Neuronal stem cell (in vitro differentiated cells): ENCODE results near the gene POU2F2.
A peak's percentile ranks its signal among the peaks of the same experiment; 100 is the strongest.

Source experiments
- DNase-seq: peaks from one replicate; pipeline ENCODE4 v3.0.0-alpha.2; 2013; ENCODE audit warnings: low spot score
- H2AFZ ChIP-seq: one replicate; pipeline ENCODE4 v1.6.1; 2013; ENCODE audit warnings: mild to moderate bottlenecking, low read length, inconsistent platforms
- H2AK5ac ChIP-seq: 2 replicates; pipeline ENCODE4 v1.6.1; 2013; ENCODE audit warnings: low read depth, mild to moderate bottlenecking, inconsistent platforms, low read length, moderate library complexity, mixed read lengths
- H2BK120ac ChIP-seq: 2 replicates; pipeline ENCODE4 v1.6.1; 2013; ENCODE audit warnings: low read depth, mild to moderate bottlenecking, inconsistent platforms, low read length, moderate library complexity, mixed read lengths
- H2BK12ac ChIP-seq: one replicate; pipeline ENCODE4 v1.6.1; 2013; ENCODE audit warnings: low read length, inconsistent platforms
- H2BK15ac ChIP-seq: 2 replicates; pipeline ENCODE4 v1.6.1; 2013; ENCODE audit warnings: mild to moderate bottlenecking, low read length, inconsistent platforms, mixed read lengths
- H2BK5ac ChIP-seq: one replicate; pipeline ENCODE4 v1.6.1; 2013; ENCODE audit warnings: inconsistent platforms, mild to moderate bottlenecking, low read length, moderate library complexity
- H3K14ac ChIP-seq: one replicate; pipeline ENCODE4 v1.6.1; 2013; ENCODE audit warnings: low read length, inconsistent platforms
- H3K18ac ChIP-seq: 2 replicates; pipeline ENCODE4 v1.6.1; 2013; ENCODE audit warnings: low read length, inconsistent platforms
- H3K23ac ChIP-seq: 2 replicates; pipeline ENCODE4 v1.6.1; 2013; ENCODE audit warnings: low read depth, mild to moderate bottlenecking, mixed read lengths, low read length, inconsistent platforms; ENCODE audit not compliant: poor library complexity
- H3K27ac ChIP-seq: replicated peaks from 3 replicates; pipeline ENCODE4 v1.5.1; 2013; ENCODE audit warnings: low read length, inconsistent platforms
- H3K27me3 ChIP-seq, 3 experiments: 2 replicates each; pipeline ENCODE4 v1.6.1; 2013; ENCODE audit warnings: low read length in 3 of 3, mild to moderate bottlenecking in 2 of 3, inconsistent platforms in 1 of 3, low read depth in 1 of 3, mixed read lengths in 1 of 3, moderate library complexity in 1 of 3; ENCODE audit not compliant: control insufficient read depth in 3 of 3, insufficient read depth in 3 of 3
- H3K36me3 ChIP-seq, 2 donors: replicated peaks in 1 of 2; 2 replicates each; pipeline ENCODE4 v1.6.1; 2013; ENCODE audit warnings: low read length in 2 of 2; ENCODE audit not compliant: control insufficient read depth in 2 of 2, insufficient read depth in 2 of 2
- H3K4ac ChIP-seq: 2 replicates; pipeline ENCODE4 v1.6.1; 2013; ENCODE audit warnings: inconsistent platforms, mild to moderate bottlenecking, low read length, moderate library complexity
- H3K4me1 ChIP-seq, 2 donors: 1 replicate in 1 of 2; 2 replicates in 1 of 2; pipeline ENCODE4 v1.6.1; 2013; ENCODE audit warnings: low read length in 2 of 2, low read depth in 1 of 2; ENCODE audit not compliant: control insufficient read depth in 2 of 2, insufficient read depth in 1 of 2
- H3K4me2 ChIP-seq: one replicate; pipeline ENCODE4 v1.6.1; 2013; ENCODE audit warnings: mild to moderate bottlenecking, low read length, inconsistent platforms; ENCODE audit not compliant: insufficient read depth, poor library complexity, severe bottlenecking
- H3K4me3 ChIP-seq, 2 donors: 2 replicates each; pipeline ENCODE4 v1.5.1; 2013; ENCODE audit warnings: low read length in 2 of 2, mild to moderate bottlenecking in 2 of 2, inconsistent platforms in 1 of 2, moderate library complexity in 1 of 2
- H3K79me1 ChIP-seq: one replicate; pipeline ENCODE4 v1.6.1; 2013; ENCODE audit warnings: low read depth, mild to moderate bottlenecking, inconsistent platforms, low read length, moderate library complexity
- H3K9ac ChIP-seq: one replicate; pipeline ENCODE4 v1.6.1; 2013; ENCODE audit warnings: mild to moderate bottlenecking, low read depth, low read length, inconsistent platforms; ENCODE audit not compliant: poor library complexity
- H3K9me3 ChIP-seq, 2 donors: replicated peaks in 1 of 2; 2 replicates each; pipeline versions ENCODE3 to v1.6.1; 2013; ENCODE audit warnings: low read length in 2 of 2, mild to moderate bottlenecking in 2 of 2, inconsistent platforms in 1 of 2, low read depth in 1 of 2, mixed read lengths in 1 of 2, moderate library complexity in 1 of 2; ENCODE audit not compliant: control insufficient read depth in 2 of 2, insufficient read depth in 1 of 2
- H4K8ac ChIP-seq: one replicate; pipeline ENCODE4 v1.6.1; 2013; ENCODE audit warnings: low read depth, mild to moderate bottlenecking, inconsistent platforms, low read length, moderate library complexity
- H4K91ac ChIP-seq: one replicate; pipeline ENCODE4 v1.6.1; 2013; ENCODE audit warnings: low read length, low read depth, mild to moderate bottlenecking, inconsistent platforms; ENCODE audit not compliant: poor library complexity
- WGBS, 2 donors: extraction: QIAGEN DNeasy Blood & Tissue Kit; methylation state at CpG; one replicate each; pipeline ENCODE4 v1.1.7; 2013; ENCODE audit warnings: missing lambda C conversion rate in 2 of 2, mixed read lengths in 1 of 2; ENCODE audit not compliant: insufficient read length in 2 of 2, insufficient replicate concordance in 1 of 2; ENCODE audit errors: extremely low coverage in 2 of 2; 5-methylcytosine and 5-hydroxymethylcytosine counted together

Gene POU2F2

DNA sequence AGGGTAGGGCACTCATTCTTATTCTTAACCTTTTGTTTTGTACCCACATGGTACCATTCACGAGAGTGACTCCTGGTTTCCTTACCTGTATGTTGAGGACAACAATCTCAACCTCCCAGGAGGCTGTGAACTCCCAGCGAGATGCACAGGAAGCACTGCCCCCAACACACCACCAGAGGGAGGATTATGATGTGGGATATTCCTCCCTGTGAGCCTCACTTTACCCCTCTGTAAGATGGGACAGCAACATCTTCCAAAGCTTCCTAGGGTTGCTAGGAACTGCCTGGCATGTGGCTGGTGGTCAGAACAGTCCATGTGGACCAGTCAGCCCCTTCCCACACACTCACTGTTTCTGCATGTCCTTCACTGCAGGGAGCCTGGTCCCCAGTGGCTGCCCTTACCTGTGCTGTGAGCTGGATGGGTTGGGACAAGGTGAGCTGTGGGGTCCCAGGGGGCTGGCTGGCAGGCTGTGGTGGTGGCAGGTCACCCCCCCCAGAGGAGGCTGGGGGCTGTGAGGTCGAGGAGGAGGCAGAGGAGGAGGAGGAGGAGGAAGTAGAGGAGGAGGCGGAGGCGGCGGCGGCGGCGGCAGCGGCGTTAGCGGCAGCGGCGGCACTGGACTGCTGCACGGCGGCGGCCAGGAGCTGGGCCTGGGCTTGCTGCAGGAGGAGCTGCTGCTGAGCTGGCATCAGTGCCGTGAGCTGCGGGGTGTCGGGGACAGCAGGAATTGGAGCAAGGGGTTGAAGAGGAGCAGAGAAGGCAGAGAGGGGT, 15.8 kb downstream of the POU2F2 start:
- Histone ChIP-seq H3K27me3 (peaks cover 0 to 7% (median 0%) of the 10 kb centered on the region in 3 experiments), H2AK5ac (no peak overlapping the region), H4K91ac (no peak overlapping the region), H2BK12ac (no peak overlapping the region), H3K9me3 (no peaks in the 10 kb centered on the region), H2BK120ac (no peak overlapping the region), H3K4me3 (no peak overlapping the region), H3K18ac (peak overlapping the region; percentile 11), H4K8ac (no peak overlapping the region), H3K4me1 (peaks cover 3 to 21% of the 10 kb centered on the region in 2 donors), H2BK5ac (peak overlapping the region; percentile 68), H3K4me2 (no peak overlapping the region), H3K27ac (no peak overlapping the region), H3K79me1 (no peaks in the 10 kb centered on the region), H3K23ac (no peak overlapping the region), H3K9ac (peak overlapping the region; percentile 64), H3K36me3 (no peaks in the 10 kb centered on the region), H3K4ac (no peak overlapping the region), H2BK15ac (no peak overlapping the region), H3K14ac (no peak overlapping the region), H2AFZ (no peak overlapping the region)
- DNase-seq = no peak
- WGBS, 2 donors = no CpG with 5 or more reads among the region's 20 CpGs

- no CpG with 5 or more reads among the region's 4 CpGs for WGBS, 2 donors
- H3K79me1 ChIP-seq = no peaks in the 10 kb centered on the region
- H3K14ac ChIP-seq = no peak overlapping the region
- H2BK12ac ChIP-seq = no peak overlapping the region
- H3K23ac ChIP-seq = no peak overlapping the region
- H3K18ac ChIP-seq = no peak overlapping the region
- no peak overlapping the region for H2BK15ac ChIP-seq
- no peak overlapping the region for H3K9ac ChIP-seq
- H3K4me1 ChIP-seq = peaks cover 0 to 13% of the 10 kb centered on the region in 2 donors
- no peaks in the 10 kb centered on the region for H3K9me3 ChIP-seq
- no peak overlapping the region for H3K27ac ChIP-seq
- H2AK5ac ChIP-seq = no peak overlapping the region
- no peak overlapping the region for H4K8ac ChIP-seq
- H2BK5ac ChIP-seq = no peak overlapping the region
- DNase-seq = no peak
- H3K4me3 ChIP-seq = no peak overlapping the region
- H3K4me2 ChIP-seq = no peak overlapping the region
- H3K36me3 ChIP-seq = no peaks in the 10 kb centered on the region
- H3K4ac ChIP-seq = no peak overlapping the region
- no peak overlapping the region for H2BK120ac ChIP-seq
- H2AFZ ChIP-seq = no peak overlapping the region
- H3K27me3 ChIP-seq = peaks cover 0 to 7% (median 0%) of the 10 kb centered on the region in 3 experiments
- H4K91ac ChIP-seq = no peak overlapping the region
Observed at GRCh38 chr19:42115705-42116104, 16.5 kb downstream of the POU2F2 start.

- H3K36me3 ChIP-seq = no peaks in the 10 kb centered on the region
Observed at GRCh38 chr19:42115219-42115618, 17.0 kb downstream of the POU2F2 start.

GRCh38 chr19:42114412-42114811, 17.8 kb downstream of the POU2F2 start:
- H3K14ac ChIP-seq = no peak overlapping the region
- no peak overlapping the region for H3K4ac ChIP-seq
- H2BK15ac ChIP-seq = no peak overlapping the region
- DNase-seq = no peak
- no peak overlapping the region for H3K18ac ChIP-seq
- no peak overlapping the region for H4K8ac ChIP-seq
- H3K27me3 ChIP-seq = peaks cover 0 to 7% (median 0%) of the 10 kb centered on the region in 3 experiments
- H3K4me1 ChIP-seq = peaks cover 0 to 13% of the 10 kb centered on the region in 2 donors
- no peaks in the 10 kb centered on the region for H3K9me3 ChIP-seq
- no CpG with 5 or more reads among the region's 7 CpGs for WGBS, 2 donors
- no peak overlapping the region for H3K4me3 ChIP-seq
- no peak overlapping the region for H2AK5ac ChIP-seq
- H2AFZ ChIP-seq = peak overlapping the region; percentile 25
- H3K36me3 ChIP-seq = no peaks in the 10 kb centered on the region
- H3K23ac ChIP-seq = no peak overlapping the region
- no peak overlapping the region for H3K27ac ChIP-seq
- H2BK5ac ChIP-seq = no peak overlapping the region
- no peak overlapping the region for H3K4me2 ChIP-seq
- H2BK12ac ChIP-seq = no peak overlapping the region
- H3K79me1 ChIP-seq = no peaks in the 10 kb centered on the region
- H3K9ac ChIP-seq = no peak overlapping the region
- no peak overlapping the region for H4K91ac ChIP-seq
- H2BK120ac ChIP-seq = no peak overlapping the region

More at GRCh38 chr19:42115219-42115618, 17.0 kb downstream of the POU2F2 start:
- no peak overlapping the region for H3K23ac ChIP-seq
- H3K14ac ChIP-seq = no peak overlapping the region
- H3K4me3 ChIP-seq = no peak overlapping the region
- H4K8ac ChIP-seq = no peak overlapping the region
- H2AFZ ChIP-seq = no peak overlapping the region
- H3K79me1 ChIP-seq = no peaks in the 10 kb centered on the region
- no peak overlapping the region for H3K4me2 ChIP-seq
- H2BK120ac ChIP-seq = no peak overlapping the region
- H3K4ac ChIP-seq = no peak overlapping the region
- H3K9ac ChIP-seq = no peak overlapping the region
- no peak for DNase-seq
- no peak overlapping the region for H3K18ac ChIP-seq
- no CpG with 5 or more reads among the region's 4 CpGs for WGBS, 2 donors
- no peak overlapping the region for H2BK12ac ChIP-seq
- no peak overlapping the region for H2BK5ac ChIP-seq
- H2BK15ac ChIP-seq = no peak overlapping the region
- H3K4me1 ChIP-seq = peaks cover 0 to 13% of the 10 kb centered on the region in 2 donors
- no peaks in the 10 kb centered on the region for H3K9me3 ChIP-seq
- H4K91ac ChIP-seq = no peak overlapping the region
- no peak overlapping the region for H3K27ac ChIP-seq
- H2AK5ac ChIP-seq = no peak overlapping the region
- peaks cover 0 to 7% (median 0%) of the 10 kb centered on the region in 3 experiments for H3K27me3 ChIP-seq
